SK-N-SH treated with all-trans-retinoic acid at 6 μM for 48 hours (cell line): ENCODE data around the gene LSS.

ENCODE experiments used
- ATAC-seq: fragments of 200-7000 bp; cut with Tn5 transposase; 3 replicates; pipeline ENCODE4 v1.9.1; 2020; ENCODE audit warnings: mild to moderate bottlenecking, moderate library complexity
- BACH2 ChIP-seq: fragments of 250-450 bp; sonication (Bioruptor Pico); IDR thresholded peaks from 2 replicates; pipeline ENCODE4 v1.9.0; 2021; ENCODE audit warnings: mild to moderate bottlenecking, borderline replicate concordance
- ESRRG ChIP-seq: fragments of 250-450 bp; sonication (Bioruptor Pico); IDR thresholded peaks from 2 replicates; pipeline ENCODE4 v1.6.1; 2021; ENCODE audit warnings: mild to moderate bottlenecking
- GLIS3 ChIP-seq: fragments of 250-450 bp; sonication (Bioruptor Pico); IDR thresholded peaks from 2 replicates; pipeline ENCODE4 v1.5.0; 2020; ENCODE audit warnings: mild to moderate bottlenecking, moderate library complexity
- ISL1 ChIP-seq: fragments of 250-450 bp; sonication (Bioruptor Pico); IDR thresholded peaks from 2 replicates; pipeline ENCODE4 v2.1.2; 2022; ENCODE audit warnings: mild to moderate bottlenecking, moderate library complexity
- OSR1 ChIP-seq: fragments of 250-450 bp; sonication (Bioruptor Pico); IDR thresholded peaks from 2 replicates; pipeline ENCODE4 v1.8.0; 2022; ENCODE audit warnings: moderate library complexity, mild to moderate bottlenecking, inconsistent platforms
- RARB ChIP-seq: fragments of 250-450 bp; sonication (Bioruptor Pico); IDR thresholded peaks from 2 replicates; pipeline ENCODE4 v1.8.0; 2021; ENCODE audit warnings: mild to moderate bottlenecking, moderate library complexity
- SNAI2 ChIP-seq: fragments of 250-450 bp; sonication (Bioruptor Pico); IDR thresholded peaks from 2 replicates; pipeline ENCODE4 v1.5.0; 2020; ENCODE audit warnings: mild to moderate bottlenecking, moderate library complexity
- TCF4 ChIP-seq: fragments of 250-450 bp; sonication (Bioruptor Pico); IDR thresholded peaks from 2 replicates; pipeline ENCODE4 v1.8.0; 2021; ENCODE audit warnings: mild to moderate bottlenecking, moderate library complexity, borderline replicate concordance
- TOX ChIP-seq: fragments of 250-450 bp; sonication (Bioruptor Pico); IDR thresholded peaks from 2 replicates; pipeline ENCODE4 v1.8.0; 2021; ENCODE audit warnings: mild to moderate bottlenecking, moderate library complexity, borderline replicate concordance
- ZC3H10 ChIP-seq: fragments of 250-450 bp; sonication (Bioruptor Pico); IDR thresholded peaks from 2 replicates; pipeline ENCODE4 v1.5.1; 2021; ENCODE audit warnings: mild to moderate bottlenecking, moderate library complexity
- ZNF565 ChIP-seq: fragments of 450-650 bp; formaldehyde crosslinking; conservative IDR thresholded peaks from 2 replicates; pipeline ENCODE4 v1.5.0; 2020; ENCODE audit warnings: low read depth, mild to moderate bottlenecking, moderate library complexity
- ZNF70 ChIP-seq: fragments of 450-650 bp; formaldehyde crosslinking; IDR thresholded peaks from 2 replicates; pipeline ENCODE4 v1.5.0; 2020; ENCODE audit warnings: mild to moderate bottlenecking, moderate library complexity
- ZNF8 ChIP-seq: fragments of 450-650 bp; formaldehyde crosslinking; IDR thresholded peaks from 2 replicates; pipeline ENCODE4 v1.5.0; 2020; ENCODE audit warnings: mild to moderate bottlenecking, moderate library complexity
- TF ChIP-seq, protein P1 (sequence below): fragments of 250-450 bp; sonication (Bioruptor Pico); IDR thresholded peaks from 2 replicates; pipeline ENCODE4 v1.5.0; 2020; ENCODE audit warnings: mild to moderate bottlenecking, moderate library complexity
- TF ChIP-seq, protein P2 (sequence below): fragments of 250-450 bp; sonication (Bioruptor Pico); IDR thresholded peaks from 2 replicates; pipeline ENCODE4 v1.5.1; 2021; ENCODE audit warnings: mild to moderate bottlenecking, moderate library complexity
- TF ChIP-seq, protein P3 (sequence below): fragments of 250-450 bp; sonication (Bioruptor Pico); IDR thresholded peaks from 2 replicates; pipeline ENCODE4 v1.8.0; 2020; ENCODE audit warnings: mild to moderate bottlenecking, moderate library complexity, borderline replicate concordance
- TF ChIP-seq, protein P4 (sequence below): fragments of 250-450 bp; sonication (Bioruptor Pico); IDR thresholded peaks from 2 replicates; pipeline ENCODE4 v1.8.0; 2021; ENCODE audit warnings: low read depth, mild to moderate bottlenecking, moderate library complexity, borderline replicate concordance

The LSS gene

DNA sequence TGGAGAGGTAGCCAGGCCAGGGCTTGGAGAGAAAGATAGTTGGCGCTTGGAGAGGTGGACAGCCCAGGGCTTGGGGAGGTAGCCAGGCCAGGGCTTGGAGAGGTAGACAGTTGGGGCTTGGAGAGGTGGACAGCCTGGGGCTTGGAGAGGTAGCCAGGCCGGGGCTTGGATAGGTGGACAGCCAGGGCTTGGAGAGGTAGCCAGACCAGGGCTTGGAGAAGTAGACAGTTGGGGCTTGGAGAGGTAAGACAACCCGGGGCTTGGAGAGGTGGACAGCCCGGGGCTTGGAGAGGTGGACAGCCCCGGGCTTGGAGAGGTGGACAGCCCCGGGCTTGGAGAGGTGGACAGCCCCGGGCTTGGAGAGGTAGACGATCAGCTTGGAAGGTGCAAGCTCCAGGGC, 7.7 kb downstream of the LSS start (continued):
- TF ChIP-seq, protein P1, sequence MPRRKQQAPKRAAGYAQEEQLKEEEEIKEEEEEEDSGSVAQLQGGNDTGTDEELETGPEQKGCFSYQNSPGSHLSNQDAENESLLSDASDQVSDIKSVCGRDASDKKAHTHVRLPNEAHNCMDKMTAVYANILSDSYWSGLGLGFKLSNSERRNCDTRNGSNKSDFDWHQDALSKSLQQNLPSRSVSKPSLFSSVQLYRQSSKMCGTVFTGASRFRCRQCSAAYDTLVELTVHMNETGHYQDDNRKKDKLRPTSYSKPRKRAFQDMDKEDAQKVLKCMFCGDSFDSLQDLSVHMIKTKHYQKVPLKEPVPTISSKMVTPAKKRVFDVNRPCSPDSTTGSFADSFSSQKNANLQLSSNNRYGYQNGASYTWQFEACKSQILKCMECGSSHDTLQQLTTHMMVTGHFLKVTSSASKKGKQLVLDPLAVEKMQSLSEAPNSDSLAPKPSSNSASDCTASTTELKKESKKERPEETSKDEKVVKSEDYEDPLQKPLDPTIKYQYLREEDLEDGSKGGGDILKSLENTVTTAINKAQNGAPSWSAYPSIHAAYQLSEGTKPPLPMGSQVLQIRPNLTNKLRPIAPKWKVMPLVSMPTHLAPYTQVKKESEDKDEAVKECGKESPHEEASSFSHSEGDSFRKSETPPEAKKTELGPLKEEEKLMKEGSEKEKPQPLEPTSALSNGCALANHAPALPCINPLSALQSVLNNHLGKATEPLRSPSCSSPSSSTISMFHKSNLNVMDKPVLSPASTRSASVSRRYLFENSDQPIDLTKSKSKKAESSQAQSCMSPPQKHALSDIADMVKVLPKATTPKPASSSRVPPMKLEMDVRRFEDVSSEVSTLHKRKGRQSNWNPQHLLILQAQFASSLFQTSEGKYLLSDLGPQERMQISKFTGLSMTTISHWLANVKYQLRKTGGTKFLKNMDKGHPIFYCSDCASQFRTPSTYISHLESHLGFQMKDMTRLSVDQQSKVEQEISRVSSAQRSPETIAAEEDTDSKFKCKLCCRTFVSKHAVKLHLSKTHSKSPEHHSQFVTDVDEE (CRISPR knock-in tag) = no peak
- no peak for TF ChIP-seq GLIS3
- no peak for TF ChIP-seq TCF4 (CRISPR knock-in tag)
- no peak for TF ChIP-seq RARB
- TF ChIP-seq, protein P2, sequence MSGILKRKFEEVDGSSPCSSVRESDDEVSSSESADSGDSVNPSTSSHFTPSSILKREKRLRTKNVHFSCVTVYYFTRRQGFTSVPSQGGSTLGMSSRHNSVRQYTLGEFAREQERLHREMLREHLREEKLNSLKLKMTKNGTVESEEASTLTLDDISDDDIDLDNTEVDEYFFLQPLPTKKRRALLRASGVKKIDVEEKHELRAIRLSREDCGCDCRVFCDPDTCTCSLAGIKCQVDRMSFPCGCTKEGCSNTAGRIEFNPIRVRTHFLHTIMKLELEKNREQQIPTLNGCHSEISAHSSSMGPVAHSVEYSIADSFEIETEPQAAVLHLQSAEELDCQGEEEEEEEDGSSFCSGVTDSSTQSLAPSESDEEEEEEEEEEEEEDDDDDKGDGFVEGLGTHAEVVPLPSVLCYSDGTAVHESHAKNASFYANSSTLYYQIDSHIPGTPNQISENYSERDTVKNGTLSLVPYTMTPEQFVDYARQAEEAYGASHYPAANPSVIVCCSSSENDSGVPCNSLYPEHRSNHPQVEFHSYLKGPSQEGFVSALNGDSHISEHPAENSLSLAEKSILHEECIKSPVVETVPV (CRISPR knock-in tag) = no peak
- no peak for TF ChIP-seq ESRRG (CRISPR knock-in tag)

DNA sequence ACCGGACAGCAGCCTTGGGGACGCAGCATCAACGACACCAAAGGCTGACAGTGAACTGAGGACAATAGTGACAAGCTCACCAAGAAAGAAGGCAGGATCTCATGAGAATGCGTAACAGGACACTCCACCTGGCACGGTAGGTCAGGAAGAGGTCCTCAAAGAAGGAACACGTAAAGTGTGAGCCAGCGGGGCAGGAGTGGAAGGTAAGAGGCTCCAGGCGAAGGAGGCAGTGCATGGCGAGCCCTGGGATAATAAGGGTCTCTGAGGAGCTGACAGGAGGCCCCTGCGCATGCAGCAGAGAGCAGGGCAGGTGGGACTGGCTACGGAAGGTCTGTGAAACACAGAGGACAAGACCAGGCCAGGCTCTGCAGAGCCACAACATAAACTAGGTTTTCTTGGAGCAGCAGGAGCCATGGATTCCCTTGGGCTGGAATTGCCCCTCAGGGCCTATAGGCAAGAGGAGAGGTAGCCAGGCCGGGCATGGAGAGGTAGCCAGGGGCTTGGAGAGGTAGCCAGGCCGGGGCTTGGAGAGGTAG, 8.2 kb downstream of the LSS start:
- ATAC-seq = no peak
- TF ChIP-seq ISL1 = no peak
- TF ChIP-seq ZNF565 = no peak
- no peak for TF ChIP-seq TOX (CRISPR knock-in tag)
- TF ChIP-seq TCF4 (CRISPR knock-in tag) = no peak
- TF ChIP-seq ZNF8 (CRISPR knock-in tag) = no peak
- TF ChIP-seq, protein P3, sequence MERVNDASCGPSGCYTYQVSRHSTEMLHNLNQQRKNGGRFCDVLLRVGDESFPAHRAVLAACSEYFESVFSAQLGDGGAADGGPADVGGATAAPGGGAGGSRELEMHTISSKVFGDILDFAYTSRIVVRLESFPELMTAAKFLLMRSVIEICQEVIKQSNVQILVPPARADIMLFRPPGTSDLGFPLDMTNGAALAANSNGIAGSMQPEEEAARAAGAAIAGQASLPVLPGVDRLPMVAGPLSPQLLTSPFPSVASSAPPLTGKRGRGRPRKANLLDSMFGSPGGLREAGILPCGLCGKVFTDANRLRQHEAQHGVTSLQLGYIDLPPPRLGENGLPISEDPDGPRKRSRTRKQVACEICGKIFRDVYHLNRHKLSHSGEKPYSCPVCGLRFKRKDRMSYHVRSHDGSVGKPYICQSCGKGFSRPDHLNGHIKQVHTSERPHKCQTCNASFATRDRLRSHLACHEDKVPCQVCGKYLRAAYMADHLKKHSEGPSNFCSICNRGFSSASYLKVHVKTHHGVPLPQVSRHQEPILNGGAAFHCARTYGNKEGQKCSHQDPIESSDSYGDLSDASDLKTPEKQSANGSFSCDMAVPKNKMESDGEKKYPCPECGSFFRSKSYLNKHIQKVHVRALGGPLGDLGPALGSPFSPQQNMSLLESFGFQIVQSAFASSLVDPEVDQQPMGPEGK = no peak
- TF ChIP-seq, protein P2 (CRISPR knock-in tag) = no peak
- TF ChIP-seq ZC3H10 (CRISPR knock-in tag) = no peak
- TF ChIP-seq ESRRG (CRISPR knock-in tag) = no peak
- no peak for TF ChIP-seq SNAI2
- no peak for TF ChIP-seq OSR1 (CRISPR knock-in tag)
- TF ChIP-seq, protein P4, sequence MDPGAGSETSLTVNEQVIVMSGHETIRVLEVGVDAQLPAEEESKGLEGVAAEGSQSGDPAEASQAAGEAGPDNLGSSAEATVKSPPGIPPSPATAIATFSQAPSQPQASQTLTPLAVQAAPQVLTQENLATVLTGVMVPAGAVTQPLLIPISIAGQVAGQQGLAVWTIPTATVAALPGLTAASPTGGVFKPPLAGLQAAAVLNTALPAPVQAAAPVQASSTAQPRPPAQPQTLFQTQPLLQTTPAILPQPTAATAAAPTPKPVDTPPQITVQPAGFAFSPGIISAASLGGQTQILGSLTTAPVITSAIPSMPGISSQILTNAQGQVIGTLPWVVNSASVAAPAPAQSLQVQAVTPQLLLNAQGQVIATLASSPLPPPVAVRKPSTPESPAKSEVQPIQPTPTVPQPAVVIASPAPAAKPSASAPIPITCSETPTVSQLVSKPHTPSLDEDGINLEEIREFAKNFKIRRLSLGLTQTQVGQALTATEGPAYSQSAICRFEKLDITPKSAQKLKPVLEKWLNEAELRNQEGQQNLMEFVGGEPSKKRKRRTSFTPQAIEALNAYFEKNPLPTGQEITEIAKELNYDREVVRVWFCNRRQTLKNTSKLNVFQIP (CRISPR knock-in tag) = no peak
- TF ChIP-seq RARB = no peak
- TF ChIP-seq ZNF70 = no peak

DNA sequence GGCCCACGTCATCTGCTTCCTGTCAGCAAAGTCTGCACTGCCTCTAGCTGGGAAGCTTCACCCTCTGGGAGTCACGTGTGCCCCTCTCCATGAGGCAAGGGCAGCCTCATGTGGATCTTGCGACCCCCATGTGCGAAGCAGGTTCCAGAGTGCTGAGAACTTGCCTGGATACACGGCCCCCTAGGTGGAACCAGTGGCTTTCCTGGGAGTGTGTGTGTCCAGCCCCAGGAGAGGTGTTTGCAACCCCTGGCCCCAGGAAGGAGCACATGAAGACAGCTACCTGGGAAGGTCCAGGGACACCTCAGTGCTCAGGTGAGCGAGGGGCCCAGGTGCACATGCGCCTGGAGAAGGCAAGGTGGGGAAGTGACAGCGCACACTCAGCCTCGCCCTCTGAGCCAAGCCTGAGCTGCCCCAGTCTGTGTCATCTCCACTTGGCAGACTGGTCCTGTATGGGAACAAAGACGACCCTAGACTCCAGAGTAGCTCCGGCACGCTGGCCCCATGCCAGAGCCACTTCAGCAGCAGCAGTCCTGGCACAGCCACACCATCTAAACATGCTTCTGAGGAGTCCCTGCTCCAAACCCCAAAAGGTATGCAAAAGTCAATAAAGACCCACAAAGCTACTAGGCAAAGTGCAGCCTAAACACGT, 8.9 kb downstream of the LSS start:
- TF ChIP-seq TCF4 (CRISPR knock-in tag) = no peak
- TF ChIP-seq ZNF8 (CRISPR knock-in tag) = no peak
- no peak for TF ChIP-seq BACH2 (CRISPR knock-in tag)
- TF ChIP-seq, protein P2 (CRISPR knock-in tag) = no peak
- TF ChIP-seq, protein P1 (CRISPR knock-in tag) = no peak
- no peak for TF ChIP-seq ISL1
- no peak for TF ChIP-seq ZC3H10 (CRISPR knock-in tag)
- TF ChIP-seq RARB = no peak
- TF ChIP-seq GLIS3 = no peak
- TF ChIP-seq SNAI2 = no peak

More for the DNA sequence above, 8.9 kb downstream of the LSS start:
- ATAC-seq = no peak
